GM19438 (cell line): ENCODE measurements around the gene COPZ1.

Experiments used
- ATAC-seq: cut with Tn5 transposase; IDR thresholded peaks from one replicate; pipeline ENCODE4 v1.9.1; 2021; ENCODE audit warnings: low read depth; ENCODE audit not compliant: unreplicated experiment

Gene COPZ1

DNA sequence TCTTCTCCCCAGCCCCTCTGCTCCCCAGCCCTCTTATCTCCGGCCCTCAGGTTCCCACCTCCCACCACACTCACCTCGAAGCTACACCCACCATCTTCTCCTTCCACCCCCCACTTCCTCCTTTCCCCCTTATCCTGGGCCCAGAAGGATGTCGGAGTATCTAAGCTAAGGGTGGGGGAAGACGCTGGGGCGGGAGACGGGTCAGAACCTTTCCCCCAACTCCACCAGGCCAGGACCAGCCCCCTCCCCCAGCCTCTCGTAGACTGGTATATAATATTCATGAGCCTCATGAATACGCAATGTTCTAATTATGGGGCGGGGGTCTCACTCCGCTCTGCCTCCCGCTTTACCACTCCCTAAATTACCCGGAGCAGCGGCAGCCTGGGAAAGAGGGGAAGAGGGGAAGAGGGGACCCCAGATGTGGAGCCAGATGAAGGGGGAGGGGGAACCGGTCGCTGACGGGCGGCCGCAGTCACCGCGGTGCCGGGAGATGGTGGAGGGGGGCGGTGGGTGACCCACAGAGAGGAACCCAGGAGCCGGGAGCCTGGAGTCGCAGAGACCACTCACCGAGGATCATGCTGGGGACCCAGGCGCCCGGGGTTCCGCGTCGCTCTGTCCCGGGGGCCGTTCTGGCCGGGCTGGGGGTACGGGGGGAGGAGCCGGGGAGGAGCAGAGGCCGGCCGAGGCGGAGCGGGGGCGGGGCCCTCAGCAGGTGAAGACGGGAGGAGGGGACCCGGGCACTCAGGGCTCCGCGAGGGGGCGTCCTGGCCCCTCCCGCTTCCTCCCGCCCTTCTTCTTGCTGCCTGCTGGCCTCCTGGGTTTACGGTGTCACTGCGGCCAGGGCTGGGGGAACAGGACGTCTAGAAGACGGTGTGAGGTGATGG, 66.0 kb downstream of the COPZ1 start:
- ATAC-seq = no peak

DNA sequence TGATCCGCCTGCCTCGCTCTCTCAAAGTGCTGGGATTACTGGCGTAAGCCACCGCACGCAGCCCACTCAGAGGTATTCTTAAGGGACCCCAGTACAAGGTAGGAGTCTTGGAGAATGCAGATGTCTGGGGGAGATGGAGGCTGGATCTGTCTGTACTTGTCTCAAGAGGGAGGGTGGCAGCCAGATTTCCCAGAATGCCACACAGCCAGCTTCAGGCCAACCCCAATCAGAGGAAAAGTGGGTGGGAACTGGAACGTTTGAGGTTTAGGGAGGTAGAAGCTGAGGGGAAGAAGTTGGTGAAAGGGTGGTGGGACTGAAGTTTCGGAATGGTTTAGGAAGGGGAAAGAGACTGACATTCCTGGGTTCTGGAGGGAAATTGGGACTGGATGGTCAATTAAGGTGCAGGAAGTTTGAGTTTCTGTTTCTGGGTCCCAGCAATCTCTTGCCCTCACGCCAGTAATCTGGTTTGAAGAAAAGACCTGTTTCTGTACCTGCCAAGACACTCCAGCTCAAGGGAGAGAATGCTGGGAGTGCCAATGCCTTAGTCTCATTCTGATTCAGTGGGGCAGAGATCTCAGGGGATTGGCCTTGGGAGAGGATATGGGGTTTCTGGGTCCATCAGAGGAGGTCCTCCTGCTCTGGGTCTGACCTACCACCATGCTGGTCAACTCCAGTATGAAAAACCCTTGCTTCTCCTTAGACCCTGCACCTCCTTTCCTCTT, 67.7 kb downstream of the COPZ1 start:
- ATAC-seq = no peak

DNA sequence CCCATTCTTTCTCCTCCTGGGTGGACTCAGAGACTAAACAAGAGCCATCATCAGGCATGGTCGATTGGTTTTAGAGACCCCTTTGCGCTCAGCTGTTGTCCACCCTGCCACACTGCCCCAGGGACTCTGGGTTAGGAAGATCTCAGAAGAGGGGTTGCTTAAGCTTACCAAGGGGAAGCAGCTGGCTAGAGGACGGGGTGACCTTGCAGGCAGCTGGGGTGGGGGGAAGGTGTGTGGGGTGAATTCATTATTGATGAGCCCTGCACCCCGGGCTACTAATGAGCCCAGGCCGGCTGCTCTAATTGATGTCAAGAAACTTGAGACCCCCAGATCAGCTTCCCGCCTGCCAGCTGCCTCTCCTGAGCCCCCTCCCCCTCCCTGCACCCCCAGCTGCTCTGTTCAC, 68.3 kb downstream of the COPZ1 start:
- ATAC-seq = no peak

DNA sequence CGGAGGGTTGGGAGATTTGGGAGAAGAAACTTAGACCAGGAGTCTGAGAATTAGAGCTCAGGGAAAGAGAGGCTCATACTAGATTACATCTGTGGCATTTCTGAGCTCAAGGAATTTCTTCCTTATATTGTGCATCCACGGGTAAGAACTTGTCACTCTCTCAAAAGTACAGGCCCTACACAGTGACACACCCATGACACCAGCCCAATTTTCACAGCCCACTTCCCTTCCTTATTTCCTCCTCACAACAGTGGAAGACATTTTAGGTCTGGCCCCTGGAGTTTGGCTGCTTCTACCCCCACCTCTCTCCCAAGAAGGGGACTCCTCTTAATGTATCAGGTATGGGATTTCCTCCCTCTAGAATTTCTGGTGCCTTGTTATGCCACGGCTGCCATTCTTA, 68.8 kb downstream of the COPZ1 start:
- ATAC-seq = no peak

DNA sequence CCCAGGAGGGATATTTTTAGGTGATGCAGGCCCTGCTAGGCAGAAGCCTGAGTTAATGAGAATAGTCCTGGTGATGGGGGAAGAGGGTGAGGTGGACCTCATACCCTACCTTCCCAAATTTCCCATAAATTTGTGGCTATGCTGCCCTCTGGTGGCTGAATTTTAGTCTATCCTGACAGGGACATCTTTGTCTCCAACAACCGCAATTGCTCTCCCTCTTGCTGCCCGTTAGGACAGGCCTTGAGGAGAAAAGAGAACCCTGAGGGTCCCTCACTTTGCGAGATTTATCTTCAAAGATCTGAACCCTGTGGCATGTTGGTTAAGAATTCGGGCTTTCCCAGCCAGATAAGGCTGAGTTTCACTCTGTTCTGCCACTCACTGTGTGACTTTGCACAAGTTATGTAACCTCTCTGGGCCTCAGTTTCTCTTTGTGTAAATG, 69.4 kb downstream of the COPZ1 start:
- no peak for ATAC-seq

DNA sequence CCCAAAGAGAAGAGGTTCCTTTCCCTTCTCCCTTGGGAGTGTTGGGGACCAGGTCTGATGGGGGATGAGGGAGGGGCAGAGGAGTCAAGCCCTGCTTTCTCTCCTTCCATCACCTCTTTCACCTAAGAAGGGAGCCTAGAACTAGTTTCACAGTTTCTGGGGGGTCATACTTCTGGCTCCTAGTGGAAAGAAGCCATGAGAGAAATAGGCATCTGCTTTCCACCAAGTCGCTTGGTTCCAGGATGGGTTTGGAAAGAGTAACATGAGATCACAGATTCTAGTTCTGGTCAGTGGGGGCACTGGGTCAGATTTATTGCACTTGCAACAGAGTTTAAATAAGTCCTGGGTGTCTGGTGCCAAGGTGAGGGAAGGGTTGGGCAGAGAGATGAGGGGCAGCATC, 70.1 kb downstream of the COPZ1 start:
- no peak for ATAC-seq

DNA sequence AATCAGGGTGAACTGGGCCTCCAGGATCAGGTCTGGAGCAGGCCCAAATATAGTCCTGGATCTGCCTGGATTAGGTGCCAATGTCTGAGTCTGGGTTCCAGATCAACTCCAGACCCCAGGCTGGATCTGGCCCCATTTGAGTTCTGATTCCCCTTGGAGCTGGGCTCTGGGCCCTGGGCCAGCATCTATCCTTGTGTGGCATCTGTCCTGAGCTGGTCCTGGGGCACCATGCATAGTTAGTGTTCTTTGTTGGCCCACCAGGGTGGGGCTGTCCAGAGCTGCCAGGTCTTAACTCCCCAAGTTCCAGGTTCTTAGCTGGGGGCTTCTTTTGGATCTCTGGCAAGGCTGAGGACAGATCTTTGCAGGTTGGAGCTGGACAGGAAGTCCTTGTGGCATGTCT, 70.6 kb downstream of the COPZ1 start:
- no peak for ATAC-seq

DNA sequence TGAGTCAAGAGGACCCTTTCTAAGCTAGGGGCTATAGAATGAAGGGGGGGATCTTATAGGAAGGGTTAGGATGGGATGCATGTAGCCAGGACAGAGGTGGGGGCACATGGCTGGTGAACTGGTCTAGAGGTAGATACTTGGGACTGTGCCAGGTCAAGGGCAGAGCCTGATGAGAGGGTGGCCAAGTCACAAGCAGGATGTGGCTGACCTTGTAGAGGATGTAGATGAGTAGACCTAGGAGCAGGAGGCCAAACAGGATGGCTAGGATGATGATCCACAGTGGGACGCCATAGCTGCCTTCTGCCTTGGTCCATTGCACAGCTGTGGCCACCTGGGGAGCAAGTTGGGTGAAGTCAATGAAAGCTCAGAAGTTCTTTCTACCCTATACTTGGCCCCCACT, 72.2 kb downstream of the COPZ1 start:
- no peak for ATAC-seq

DNA sequence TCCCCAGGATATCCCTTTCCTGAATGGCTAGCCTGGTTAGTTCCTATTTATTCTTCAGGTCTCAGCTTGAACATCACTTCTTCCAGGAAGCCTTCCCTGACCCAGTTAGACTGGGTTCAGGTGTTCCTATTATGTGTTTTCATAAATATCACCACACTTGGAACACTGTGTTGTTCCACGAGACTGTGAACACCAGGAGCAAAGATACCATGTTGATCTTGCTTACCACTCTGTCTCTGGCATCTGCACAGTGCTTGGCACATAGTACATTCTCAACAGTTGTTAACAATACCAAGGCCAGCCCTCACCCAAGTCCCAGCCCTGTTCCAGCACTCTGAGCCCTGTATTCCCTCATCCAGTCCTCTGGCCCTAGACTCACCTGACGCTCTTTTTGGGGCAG, 73.3 kb downstream of the COPZ1 start:
- ATAC-seq = no peak

DNA sequence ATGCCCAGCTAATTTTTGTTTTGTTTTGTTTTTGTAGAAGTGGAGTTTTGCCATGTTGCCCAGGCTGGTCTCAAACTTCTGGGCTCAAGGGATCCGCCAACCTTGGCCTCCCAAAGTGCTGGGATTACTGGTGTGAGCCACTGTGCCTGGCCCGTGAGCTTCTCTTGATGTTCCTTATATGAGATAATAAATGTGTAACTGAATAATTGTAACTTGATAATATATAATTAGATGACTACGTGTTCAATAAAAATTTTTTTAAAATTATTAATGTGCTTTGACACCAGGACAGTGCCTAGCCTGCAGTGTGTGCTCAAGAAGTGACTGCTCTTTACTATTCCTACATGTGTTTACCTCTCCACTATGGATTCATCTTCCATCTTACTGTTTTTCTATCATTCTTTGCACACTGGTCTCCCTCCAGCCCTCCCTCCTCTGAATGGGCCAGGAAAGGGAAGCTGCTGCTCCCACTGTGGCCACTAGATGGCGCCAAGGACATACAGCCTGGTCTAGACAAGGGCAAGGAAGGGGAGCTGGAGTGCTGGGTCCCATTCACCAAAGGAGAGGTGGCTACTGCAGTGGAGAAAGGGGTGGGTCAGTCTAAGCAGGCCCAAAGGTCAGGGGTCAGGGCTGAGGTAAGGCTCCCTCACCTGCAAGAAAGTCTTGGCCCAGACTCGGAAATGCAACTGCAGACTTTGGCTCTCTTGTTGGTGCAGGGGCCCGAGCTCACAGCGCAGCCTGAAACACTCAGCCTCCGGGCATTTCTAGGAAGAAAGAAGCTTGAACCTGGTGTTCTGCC, 74.3 kb downstream of the COPZ1 start:
- no peak for ATAC-seq

DNA sequence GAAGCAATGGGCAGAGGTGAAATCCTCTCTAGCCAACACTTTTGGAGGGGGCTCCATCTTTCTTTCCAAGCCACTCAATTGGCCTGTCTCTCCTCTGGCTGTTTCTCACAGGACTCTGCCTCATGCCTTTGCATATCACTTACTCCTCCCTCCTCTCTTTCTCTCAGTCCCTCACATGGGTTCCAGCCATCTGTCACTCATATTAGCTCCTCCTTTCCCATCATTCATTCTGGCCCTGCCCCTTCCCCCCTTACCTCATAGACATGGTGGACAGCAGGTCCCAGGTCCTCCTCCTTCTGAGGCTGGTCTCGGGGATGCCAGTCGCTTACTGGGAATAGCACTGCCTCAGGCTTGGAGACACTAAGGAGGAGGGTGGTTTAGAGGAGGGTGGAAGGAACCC, 76.2 kb downstream of the COPZ1 start:
- ATAC-seq = no peak
